Breast epithelium (tissue), 4 donors: ENCODE results near the gene SMYD1. TPM values are rescaled to one million over a fixed set of nuclear protein-coding genes. Genes with fewer than 3 reads are reported as not detected.

Experiments used
- DNase-seq, 2 donors: peaks; one replicate each; pipeline ENCODE4 v3.0.0-alpha.2; 2019; ENCODE audit warnings: low spot score in 2 of 2
- H3K27ac ChIP-seq, 2 donors: fragments of 200-600 bp; sonication (generic) in 1 of 2; one replicate each; pipeline ENCODE4 v1.5.1; 2016 to 2019; ENCODE audit warnings: mild to moderate bottlenecking in 1 of 2
- H3K27me3 ChIP-seq, 2 donors: fragments of 200-600 bp; sonication (generic) in 1 of 2; one replicate each; pipeline versions ENCODE4 v1.5.1 to v1.6.0; 2017 to 2019; ENCODE audit warnings: control low read depth in 1 of 2, mild to moderate bottlenecking in 1 of 2
- H3K36me3 ChIP-seq: fragments of 200-600 bp; one replicate; pipeline ENCODE4 v1.5.1; 2019
- H3K4me1 ChIP-seq, 2 donors: fragments of 200-600 bp; sonication (generic); one replicate each; pipeline ENCODE4 v1.5.1; 2016 to 2019; ENCODE audit warnings: control low read depth in 1 of 2
- H3K4me3 ChIP-seq, 3 donors: fragments of 200-600 bp; sonication (generic); 1 replicate in 2 of 3; 2 replicates in 1 of 3; pipeline ENCODE4 v1.5.1; 2016 to 2019; ENCODE audit warnings: mild to moderate bottlenecking in 3 of 3, moderate library complexity in 2 of 3
- H3K9me3 ChIP-seq, 2 donors: fragments of 200-600 bp; sonication (generic) in 1 of 2; one replicate each; pipeline ENCODE4 v1.5.1; 2016 to 2019; ENCODE audit warnings: control low read depth in 1 of 2
- POLR2A ChIP-seq: fragments of 450-650 bp; IDR thresholded peaks from one replicate; pipeline ENCODE4 v1.6.1; 2016; ENCODE audit warnings: antibody characterized with exemption, mild to moderate bottlenecking, moderate library complexity
- POLR2AphosphoS5 ChIP-seq, 3 donors: sonication (generic); formaldehyde crosslinking; IDR thresholded peaks; one replicate each; pipeline ENCODE4 v1.6.1; 2017; ENCODE audit warnings: antibody characterized with exemption in 3 of 3
- intact Hi-C: fragments of 100-400 bp; cut with DNase I; formaldehyde crosslinking; loops from one replicate; pipeline ENCODE4 v1.15.1; 2023; ENCODE audit warnings: low total_unique reads
- total RNA-seq, 3 donors: library from RNA; depleted of rRNA; stranded (reverse); fragments of >200 nt; gene quantifications; one replicate each; pipeline ENCODE4 v1.1.0, GENCODE V29; 2016
- TF ChIP-seq, protein P1 (sequence below), 3 donors: fragments of 450-650 bp; IDR thresholded peaks; one replicate each; pipeline ENCODE4 v1.5.1; 2016 to 2017; ENCODE audit warnings: antibody characterized with exemption in 3 of 3, mild to moderate bottlenecking in 3 of 3, moderate library complexity in 3 of 3

The SMYD1 gene
- total RNA-seq, 3 donors from 2014 or later = 0.29 to 3.3 TPM; not detected in 1

DNA sequence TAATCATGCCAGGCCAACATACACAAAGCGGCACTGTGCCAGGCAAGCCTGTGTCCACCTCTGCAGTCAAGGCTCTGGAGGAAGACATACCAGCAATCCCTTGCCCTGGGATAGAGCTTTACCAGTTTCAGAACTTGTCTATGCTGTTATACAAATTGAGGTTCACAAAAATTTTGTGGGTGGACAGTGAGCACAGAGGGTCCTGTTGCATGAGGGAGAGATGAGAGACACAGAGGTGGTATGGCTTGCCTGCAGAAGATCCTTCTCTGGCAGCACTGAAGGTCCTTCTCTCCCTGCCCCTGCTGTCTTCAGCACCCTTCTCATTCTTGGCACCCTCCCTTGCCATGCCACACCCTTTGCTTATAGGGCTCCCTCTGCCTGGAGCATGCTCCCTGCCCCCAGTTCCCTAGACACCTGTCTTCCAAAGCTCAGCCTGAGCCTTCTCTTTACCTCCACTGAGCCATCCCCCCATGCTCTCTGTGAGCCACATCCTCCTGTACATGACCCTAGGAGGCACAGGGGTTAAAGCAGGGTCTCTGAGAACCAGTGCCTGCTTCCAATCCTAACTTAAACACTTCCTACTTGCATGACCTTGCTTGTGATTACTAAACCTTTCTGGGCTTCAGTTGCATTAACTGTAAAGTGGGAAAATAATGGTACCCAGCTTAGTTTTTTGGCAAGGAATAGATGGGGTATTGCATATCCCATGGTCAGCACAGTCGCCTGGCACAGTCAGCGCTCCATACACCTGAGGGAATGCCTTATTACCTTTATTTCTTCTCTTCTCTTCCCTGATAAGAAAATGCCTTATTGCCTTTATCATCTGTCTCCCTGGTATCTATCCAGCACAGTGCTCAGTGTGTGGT is 59.4 kb downstream of the SMYD1 start:
- no peaks in the 10 kb centered on the region for H3K9me3 ChIP-seq
- H3K27me3 ChIP-seq = no peaks in the 10 kb centered on the region
- no peaks in the 10 kb centered on the region for H3K36me3 ChIP-seq
- no peaks in the 10 kb centered on the region for H3K4me1 ChIP-seq
- H3K4me3 ChIP-seq = no peak overlapping the region
- no peak for DNase-seq
- intact Hi-C loops = no loop called here
- TF ChIP-seq POLR2A (no peak), POLR2AphosphoS5 (IDR thresholded peaks at IDR 0.05) (no peak)
- TF ChIP-seq, protein P1, sequence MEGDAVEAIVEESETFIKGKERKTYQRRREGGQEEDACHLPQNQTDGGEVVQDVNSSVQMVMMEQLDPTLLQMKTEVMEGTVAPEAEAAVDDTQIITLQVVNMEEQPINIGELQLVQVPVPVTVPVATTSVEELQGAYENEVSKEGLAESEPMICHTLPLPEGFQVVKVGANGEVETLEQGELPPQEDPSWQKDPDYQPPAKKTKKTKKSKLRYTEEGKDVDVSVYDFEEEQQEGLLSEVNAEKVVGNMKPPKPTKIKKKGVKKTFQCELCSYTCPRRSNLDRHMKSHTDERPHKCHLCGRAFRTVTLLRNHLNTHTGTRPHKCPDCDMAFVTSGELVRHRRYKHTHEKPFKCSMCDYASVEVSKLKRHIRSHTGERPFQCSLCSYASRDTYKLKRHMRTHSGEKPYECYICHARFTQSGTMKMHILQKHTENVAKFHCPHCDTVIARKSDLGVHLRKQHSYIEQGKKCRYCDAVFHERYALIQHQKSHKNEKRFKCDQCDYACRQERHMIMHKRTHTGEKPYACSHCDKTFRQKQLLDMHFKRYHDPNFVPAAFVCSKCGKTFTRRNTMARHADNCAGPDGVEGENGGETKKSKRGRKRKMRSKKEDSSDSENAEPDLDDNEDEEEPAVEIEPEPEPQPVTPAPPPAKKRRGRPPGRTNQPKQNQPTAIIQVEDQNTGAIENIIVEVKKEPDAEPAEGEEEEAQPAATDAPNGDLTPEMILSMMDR (IDR thresholded peaks at IDR 0.05) = no peak
- H3K27ac ChIP-seq = no peak overlapping the region

DNA sequence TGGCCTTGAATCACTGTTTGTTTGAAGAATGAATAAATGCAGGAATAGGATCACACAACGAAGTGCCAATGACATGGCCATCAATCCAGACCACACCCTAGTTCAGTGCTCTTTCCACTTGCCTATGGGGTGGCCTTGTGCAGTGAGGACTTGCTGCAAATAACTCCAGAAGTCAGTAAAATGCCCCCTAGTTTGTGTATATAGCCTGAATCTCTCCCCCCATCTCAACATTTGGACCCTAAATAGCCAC is 59.9 kb downstream of the SMYD1 start:
- TF ChIP-seq, protein P1 (IDR thresholded peaks at IDR 0.05) = no peak
- TF ChIP-seq POLR2A (no peak), POLR2AphosphoS5 (IDR thresholded peaks at IDR 0.05) (no peak)
- Histone ChIP-seq H3K27ac (no peak overlapping the region), H3K27me3 (no peaks in the 10 kb centered on the region), H3K4me3 (no peak overlapping the region), H3K4me1 (no peaks in the 10 kb centered on the region), H3K9me3 (no peaks in the 10 kb centered on the region), H3K36me3 (no peaks in the 10 kb centered on the region)
- intact Hi-C loops = no loop called here
- DNase-seq = no peak

DNA sequence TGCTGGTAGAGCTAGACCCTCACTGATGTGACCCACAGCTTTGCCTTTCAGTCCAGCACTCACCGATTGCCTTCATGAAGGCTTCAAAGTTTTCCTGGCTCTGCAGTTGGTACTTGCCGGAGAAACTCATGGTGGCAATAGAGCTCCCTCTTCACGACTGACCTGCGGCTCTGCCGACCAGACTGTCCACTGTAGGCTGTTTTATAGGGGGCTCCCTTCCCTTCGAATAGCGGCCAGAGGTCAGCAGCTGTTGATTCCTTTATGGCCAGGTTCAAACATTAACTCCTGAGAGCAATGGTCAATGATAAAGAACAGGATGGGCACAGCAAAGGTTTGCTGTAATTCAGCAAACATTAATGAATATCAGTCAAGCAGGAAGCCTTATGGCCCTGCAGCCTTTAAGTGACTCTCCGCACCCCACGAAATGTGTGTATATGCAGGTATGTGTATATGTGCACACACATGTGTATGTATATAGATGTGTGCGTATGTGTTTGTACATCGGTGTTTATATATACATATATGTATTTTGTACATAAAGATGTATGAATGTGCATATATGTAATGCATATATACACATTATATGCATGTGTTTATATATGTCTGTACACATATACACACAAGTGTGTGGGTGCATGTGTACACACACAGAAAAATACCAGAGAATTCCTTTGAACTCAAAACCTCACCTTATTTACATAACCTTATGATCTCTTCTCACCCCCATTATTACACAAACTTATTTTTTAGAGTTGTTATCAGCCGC is 60.4 kb downstream of the SMYD1 start, which contains the start of gene FABP1:
FABP1 (minus strand) TSS at position 175 of the 766 bp plus-strand sequence; CDS start at position 130, 45 bp downstream.
- DNase-seq = no peak
- no peaks in the 10 kb centered on the region for H3K36me3 ChIP-seq
- TF ChIP-seq, protein P1 (IDR thresholded peaks at IDR 0.05) = no peak
- no peak for TF ChIP-seq POLR2A
- TF ChIP-seq POLR2AphosphoS5 (IDR thresholded peaks at IDR 0.05) = no peak
- no peaks in the 10 kb centered on the region for H3K9me3 ChIP-seq
- intact Hi-C loops = no loop called here
- no peaks in the 10 kb centered on the region for H3K27me3 ChIP-seq
- no peaks in the 10 kb centered on the region for H3K4me1 ChIP-seq
- H3K27ac ChIP-seq = no peak within 1 kb of the TSS
- no peak within 1 kb of the TSS for H3K4me3 ChIP-seq

DNA sequence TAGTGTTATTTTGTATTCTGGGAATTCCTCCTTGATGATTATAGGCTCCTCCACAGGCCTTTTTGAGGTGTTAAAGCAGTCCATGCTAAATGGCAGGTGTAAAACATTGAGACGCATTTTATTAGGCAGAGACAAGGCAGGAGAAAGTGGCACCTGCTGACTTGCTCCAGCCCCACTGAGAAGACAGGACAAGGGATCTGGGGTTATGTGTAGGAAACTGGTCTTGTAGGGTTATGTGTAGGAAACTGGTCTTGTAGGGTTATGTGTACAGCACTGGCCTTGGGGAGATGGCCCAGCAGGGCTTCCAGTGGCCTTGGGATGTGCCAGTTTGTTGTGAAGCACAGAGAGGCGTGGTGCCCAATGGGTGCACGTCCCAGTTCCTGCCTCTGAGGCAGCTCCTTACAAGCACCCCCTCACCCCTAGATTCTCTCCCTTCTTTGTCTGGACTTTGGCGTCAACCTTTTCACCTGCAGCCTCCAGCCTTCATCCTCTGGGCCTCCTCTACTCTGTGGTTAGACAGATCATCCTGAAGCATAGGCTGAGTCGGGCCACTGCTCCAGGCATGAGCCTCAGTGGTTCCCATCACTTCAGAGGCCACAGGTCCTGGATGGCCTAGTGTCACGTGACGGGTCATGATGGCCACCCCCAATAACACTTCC is 61.2 kb downstream of the SMYD1 start:
- no peak for DNase-seq
- intact Hi-C loops = no loop called here
- Histone ChIP-seq H3K27me3 (no peaks in the 10 kb centered on the region), H3K9me3 (no peaks in the 10 kb centered on the region), H3K36me3 (no peaks in the 10 kb centered on the region), H3K4me1 (no peaks in the 10 kb centered on the region), H3K4me3 (no peak overlapping the region), H3K27ac (no peak overlapping the region)
- no peak for TF ChIP-seq POLR2A
- TF ChIP-seq POLR2AphosphoS5 (IDR thresholded peaks at IDR 0.05) = no peak
- TF ChIP-seq, protein P1 (IDR thresholded peaks at IDR 0.05) = no peak
